ENCODE measurements around the gene DCAF8.

Gene DCAF8

DNA sequence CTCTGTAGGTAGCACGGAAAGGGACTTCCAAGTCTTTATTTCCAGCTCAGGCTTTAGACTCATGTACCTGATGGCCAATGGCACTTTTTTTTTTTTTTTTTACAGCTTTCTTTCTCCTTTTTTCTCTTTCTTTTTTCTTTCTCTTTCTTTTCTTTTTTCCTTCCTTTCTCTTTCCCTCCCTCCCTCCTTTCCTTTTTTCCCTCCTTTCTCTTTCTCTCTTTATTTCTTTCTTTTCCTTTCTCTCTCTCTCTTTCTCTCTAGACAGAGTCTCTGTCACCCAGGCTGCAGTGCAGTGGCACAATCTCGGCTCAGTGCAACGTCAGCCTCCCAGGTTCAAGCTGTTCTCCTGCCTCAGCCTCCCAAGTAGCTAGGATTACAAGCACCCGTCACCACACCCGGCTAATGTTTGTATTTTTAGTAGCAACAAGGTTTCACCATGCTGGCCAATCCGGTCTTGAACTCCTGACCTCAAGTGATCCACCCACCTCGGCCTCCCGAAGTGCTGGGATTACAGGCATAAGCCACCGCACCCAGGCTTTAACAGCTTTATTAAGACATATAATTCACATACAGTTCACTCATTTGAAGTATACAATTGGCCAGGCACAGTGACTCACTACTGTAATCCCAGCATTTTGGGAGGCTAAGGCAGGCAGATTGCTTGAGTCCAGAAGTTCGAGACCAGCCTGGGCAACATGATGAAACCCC, 5.1 kb upstream of the DCAF8 start:
- no peak overlapping the region for H3K4me3 ChIP-seq (ENCODE audit: low read length)
- no peak for DNase-seq (ENCODE audit: low read depth, low spot score)

- no peak for DNase-seq (ENCODE audit: low read depth, low spot score)
- H3K4me3 ChIP-seq (ENCODE audit: low read length), result no peak overlapping the region
Measured at GRCh38 chr1:160264795-160265307, 2.5 kb upstream of the DCAF8 start.

GRCh38 chr1:160261556-160261892, 825 bp downstream of the DCAF8 start:
- H3K4me3 ChIP-seq (ENCODE audit: low read length), result peak overlapping the region; percentile 99
- DNase-seq (ENCODE audit: low read depth, low spot score), result peak; percentile 37

DNA sequence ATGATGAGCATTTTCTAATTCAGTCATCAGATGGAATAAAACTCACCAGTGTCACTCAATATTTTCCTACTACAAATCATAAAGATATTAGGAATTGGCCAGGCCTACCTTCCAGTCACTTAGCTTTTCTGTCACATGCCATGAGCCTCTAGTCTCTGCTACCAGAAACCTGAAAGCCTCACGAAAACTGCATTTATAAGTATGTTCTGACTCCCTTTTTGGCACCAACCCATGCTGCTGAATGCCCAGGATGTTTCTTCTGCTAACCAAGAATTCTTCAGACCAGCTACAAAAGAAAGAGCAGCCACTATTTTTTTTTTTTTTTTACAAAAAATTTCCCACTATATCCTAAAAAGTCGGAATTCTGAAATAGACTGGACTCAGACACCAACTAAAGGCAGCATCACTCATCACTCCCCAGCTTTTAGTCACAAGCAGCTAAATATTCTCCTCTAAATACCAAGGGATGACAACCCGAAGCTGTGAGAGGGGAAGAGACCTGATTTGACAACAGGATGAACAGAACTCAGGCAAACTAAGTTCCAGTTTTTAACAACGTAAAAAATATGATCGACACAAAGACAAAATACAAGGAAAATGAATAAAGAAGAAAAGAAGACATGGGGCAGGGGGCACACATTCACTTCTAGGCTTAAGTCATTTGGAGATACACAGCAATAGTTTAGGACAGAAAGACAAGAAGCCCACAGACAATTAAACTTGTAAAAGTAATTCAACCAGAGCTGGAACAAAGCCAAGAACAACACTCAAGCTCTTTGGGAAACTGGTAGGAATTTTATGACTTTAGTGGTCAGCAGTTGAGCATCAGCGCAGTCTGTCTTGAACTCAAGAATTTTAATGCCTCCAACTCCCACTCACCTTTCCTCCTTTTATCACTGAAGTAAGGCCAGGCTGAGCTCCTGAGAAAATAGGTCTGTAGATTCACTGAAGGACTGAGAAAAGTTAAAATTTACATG, 1.7 kb downstream of the DCAF8 start:
- H3K4me3 ChIP-seq (ENCODE audit: low read length), result peak overlapping the region; percentile 99
- no peak for DNase-seq (ENCODE audit: low read depth, low spot score)

DNA sequence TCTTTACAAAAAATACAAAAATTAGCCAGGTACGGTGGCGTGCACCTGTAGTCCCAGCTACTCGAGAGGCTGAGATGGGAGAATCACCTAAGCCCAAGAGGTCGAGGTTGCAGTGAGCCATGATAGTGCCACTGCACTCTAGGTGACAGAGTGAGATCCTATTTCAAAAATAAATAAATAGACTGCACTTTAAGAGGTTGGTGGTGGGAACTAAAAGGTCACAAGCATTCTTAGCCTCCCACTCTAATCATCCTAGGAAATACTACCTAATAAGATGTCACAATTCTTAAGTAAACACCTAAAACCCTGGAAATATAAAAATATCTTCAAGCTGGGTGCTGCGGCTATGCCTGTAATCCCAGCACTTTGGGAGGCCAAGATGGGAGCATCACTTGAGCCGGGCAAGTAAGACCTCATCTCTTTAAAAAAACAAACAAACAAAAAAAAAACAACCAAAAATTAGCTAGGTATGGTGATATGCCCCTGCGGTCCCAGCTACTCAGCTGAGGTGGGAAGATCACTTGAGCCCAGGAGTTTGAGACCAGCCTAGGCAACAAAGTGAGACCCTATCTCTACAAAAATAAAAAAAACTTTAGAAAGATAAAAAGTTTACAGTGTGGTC, 4.1 kb downstream of the DCAF8 start:
- no peak overlapping the region for H3K4me3 ChIP-seq (ENCODE audit: low read length)

GRCh38 chr1:160257411-160258015, 4.8 kb downstream of the DCAF8 start:
- no peak for DNase-seq (ENCODE audit: low read depth, low spot score)
- H3K4me3 ChIP-seq (ENCODE audit: low read length), result no peak overlapping the region

More for the DNA sequence above, 4.1 kb downstream of the DCAF8 start:
- no peak for DNase-seq (ENCODE audit: low read depth, low spot score)

DNA sequence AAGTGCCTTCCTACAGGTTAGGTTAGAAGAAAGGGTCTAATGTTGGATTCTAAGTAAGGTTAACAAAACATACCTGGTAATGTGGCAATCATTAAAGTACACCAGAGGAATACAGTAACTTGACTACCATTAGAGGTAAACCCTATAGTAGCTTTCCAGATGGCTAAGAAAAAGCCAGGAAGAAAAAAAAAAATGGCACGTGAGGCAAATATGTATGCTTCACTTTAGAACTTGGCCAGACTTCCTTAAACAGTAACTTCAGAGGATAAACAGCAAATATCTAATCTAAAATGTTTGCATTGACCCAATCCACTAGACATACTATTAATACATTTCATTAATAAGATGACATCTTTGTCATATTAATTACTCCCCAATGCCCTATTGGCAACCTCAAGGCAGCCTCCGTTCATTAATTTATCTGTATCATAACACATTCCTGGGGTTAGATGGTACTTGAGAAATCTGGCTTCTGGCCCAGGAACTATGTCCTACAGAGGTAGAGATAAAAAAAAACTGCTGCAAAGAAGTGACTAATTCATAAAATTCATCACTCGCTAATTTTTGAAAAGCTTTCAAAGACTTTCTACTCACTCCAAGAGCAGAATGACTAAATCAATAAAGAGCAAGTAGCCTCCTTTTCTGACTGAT, 5.8 kb downstream of the DCAF8 start:
- no peak for DNase-seq (ENCODE audit: low read depth, low spot score)
- no peak overlapping the region for H3K4me3 ChIP-seq (ENCODE audit: low read length)

- H3K4me3 ChIP-seq (ENCODE audit: low read length), result no peak overlapping the region
- no peak for DNase-seq (ENCODE audit: low read depth, low spot score)
Measured at GRCh38 chr1:160255781-160256300, 6.5 kb downstream of the DCAF8 start.

GRCh38 chr1:160251687-160252526, 10.4 kb downstream of the DCAF8 start:
- peak; percentile 45 for DNase-seq (ENCODE audit: low read depth, low spot score)
- no peak overlapping the region for H3K4me3 ChIP-seq (ENCODE audit: low read length)

GRCh38 chr1:160251011-160251410, 11.3 kb downstream of the DCAF8 start:
- no peak for DNase-seq (ENCODE audit: low read depth, low spot score)

DNA sequence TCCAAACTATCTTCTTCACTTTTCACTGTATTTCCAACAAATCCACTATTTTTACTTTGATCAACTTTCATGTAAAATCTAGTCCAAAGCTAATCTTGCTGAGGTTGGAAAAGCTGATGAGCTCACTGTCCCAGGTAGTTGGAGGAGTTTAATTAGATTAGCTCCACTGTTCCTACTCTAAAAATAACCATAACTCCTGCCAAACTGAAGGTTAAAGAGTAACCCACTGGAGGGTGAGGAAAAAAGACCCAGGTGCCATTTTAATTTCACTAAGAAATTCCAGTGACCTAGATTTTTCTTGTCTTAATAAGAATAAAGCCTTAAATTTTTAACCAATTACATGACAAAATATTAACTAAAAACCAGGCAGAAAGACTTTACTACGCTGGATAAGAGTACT, 15.3 kb downstream of the DCAF8 start:
- DNase-seq (ENCODE audit: low read depth, low spot score), result no peak

More at GRCh38 chr1:160251011-160251410, 11.3 kb downstream of the DCAF8 start:
- no peak overlapping the region for H3K4me3 ChIP-seq (ENCODE audit: low read length)

DNA sequence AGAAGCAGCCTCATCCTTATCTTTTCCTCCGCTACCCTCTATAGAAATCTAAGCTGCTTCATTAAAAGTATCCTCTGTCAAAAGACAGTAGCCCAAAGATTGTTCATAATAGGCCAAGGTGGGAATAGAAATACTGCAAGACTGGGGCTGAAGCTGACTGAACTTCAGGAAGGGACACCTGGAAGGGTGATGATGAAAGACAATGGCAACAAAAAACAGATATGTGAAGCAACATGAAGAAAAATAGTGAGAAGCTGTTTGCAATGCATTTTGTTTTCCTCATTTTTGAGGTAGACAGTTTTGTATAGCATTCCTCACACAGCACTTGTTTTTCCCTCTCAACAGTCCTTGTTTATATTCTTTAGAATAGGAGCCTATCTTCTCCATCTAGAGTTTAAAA, 16.9 kb downstream of the DCAF8 start:
- H3K4me3 ChIP-seq (ENCODE audit: low read length), result no peak overlapping the region
- no peak for DNase-seq (ENCODE audit: low read depth, low spot score)

More for the DNA sequence above, 15.3 kb downstream of the DCAF8 start:
- H3K4me3 ChIP-seq (ENCODE audit: low read length), result no peak overlapping the region

DNA sequence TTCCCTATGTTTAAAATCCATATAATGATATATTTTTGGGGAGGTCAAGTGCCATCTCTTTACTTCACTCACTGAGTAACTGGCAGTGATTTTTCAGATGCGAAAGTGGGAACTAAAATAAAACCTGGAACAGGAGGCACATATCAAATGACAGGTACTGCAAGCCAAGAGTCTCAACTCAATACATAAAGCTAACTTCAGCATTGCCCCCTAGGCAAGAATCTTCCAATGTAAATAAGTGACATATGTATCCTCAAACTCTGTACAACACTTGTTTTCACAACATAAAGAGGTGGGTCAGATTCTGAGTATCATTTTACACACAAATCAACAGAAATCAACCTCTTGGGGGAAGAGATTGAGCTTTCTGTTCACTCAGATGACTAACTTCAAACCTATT, 18.1 kb downstream of the DCAF8 start:
- H3K4me3 ChIP-seq (ENCODE audit: low read length), result no peak overlapping the region
- no peak for DNase-seq (ENCODE audit: low read depth, low spot score)

DNA sequence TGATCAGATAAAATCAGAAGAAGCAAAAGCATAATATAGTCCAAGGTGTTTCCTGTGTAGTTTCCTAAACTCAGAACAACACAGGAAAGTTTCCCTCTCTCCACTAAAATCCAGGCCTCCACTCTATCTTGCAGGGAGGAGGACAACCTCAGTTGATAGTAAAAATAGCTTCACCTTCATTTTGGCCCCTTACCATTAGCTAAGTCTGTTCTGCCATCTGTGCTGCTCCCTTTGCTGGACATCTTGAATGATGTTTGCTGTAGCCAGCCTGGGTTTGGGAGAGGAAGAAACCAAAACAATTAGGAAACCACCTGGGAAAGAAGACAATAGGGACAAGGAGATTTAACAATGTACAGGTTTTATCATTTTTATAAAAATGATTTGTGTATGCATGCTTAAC, 18.6 kb downstream of the DCAF8 start:
- H3K4me3 ChIP-seq (ENCODE audit: low read length), result no peak overlapping the region
- DNase-seq (ENCODE audit: low read depth, low spot score), result no peak

GRCh38 chr1:160239582-160240299, 22.6 kb downstream of the DCAF8 start:
- no peak for DNase-seq (ENCODE audit: low read depth, low spot score)
- H3K4me3 ChIP-seq (ENCODE audit: low read length), result no peak overlapping the region

DNA sequence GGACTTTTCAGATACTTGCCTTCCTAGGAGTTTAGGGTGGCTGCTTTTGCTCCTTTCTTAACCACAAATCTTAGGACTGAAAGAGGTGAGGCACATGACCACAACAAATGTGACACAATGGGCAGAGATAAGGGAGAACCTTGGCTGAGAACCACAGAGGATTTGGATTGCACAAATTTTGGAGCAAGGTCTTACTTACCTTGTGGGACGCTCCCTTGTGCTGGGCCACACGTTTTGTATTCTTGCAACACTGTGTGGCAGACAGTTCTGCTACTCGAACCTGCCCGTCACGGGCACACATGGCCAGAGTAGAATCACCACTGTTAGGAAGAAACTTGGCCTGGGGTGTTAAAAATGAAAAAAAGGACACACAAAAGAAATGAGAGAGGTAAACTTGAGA, 23.9 kb downstream of the DCAF8 start:
- no peak for DNase-seq (ENCODE audit: low read depth, low spot score)
- no peak overlapping the region for H3K4me3 ChIP-seq (ENCODE audit: low read length)

- no peak for DNase-seq (ENCODE audit: low read depth, low spot score)
- no peak overlapping the region for H3K4me3 ChIP-seq (ENCODE audit: low read length)
Measured at GRCh38 chr1:160237558-160237957, 24.8 kb downstream of the DCAF8 start.
